HG03280 (cell line): ENCODE data around the gene DPYSL4.
"Not testable (repeated sequence)": the region's sequence is repeated elsewhere in the genome, so short reads cannot be mapped to it uniquely, and the experiment has no call there.

Source experiments
- ATAC-seq: cut with Tn5 transposase; IDR thresholded peaks from one replicate; pipeline ENCODE4 v1.9.1; 2021; ENCODE audit warnings: mild to moderate bottlenecking, moderate library complexity; ENCODE audit not compliant: unreplicated experiment

Gene DPYSL4

DNA sequence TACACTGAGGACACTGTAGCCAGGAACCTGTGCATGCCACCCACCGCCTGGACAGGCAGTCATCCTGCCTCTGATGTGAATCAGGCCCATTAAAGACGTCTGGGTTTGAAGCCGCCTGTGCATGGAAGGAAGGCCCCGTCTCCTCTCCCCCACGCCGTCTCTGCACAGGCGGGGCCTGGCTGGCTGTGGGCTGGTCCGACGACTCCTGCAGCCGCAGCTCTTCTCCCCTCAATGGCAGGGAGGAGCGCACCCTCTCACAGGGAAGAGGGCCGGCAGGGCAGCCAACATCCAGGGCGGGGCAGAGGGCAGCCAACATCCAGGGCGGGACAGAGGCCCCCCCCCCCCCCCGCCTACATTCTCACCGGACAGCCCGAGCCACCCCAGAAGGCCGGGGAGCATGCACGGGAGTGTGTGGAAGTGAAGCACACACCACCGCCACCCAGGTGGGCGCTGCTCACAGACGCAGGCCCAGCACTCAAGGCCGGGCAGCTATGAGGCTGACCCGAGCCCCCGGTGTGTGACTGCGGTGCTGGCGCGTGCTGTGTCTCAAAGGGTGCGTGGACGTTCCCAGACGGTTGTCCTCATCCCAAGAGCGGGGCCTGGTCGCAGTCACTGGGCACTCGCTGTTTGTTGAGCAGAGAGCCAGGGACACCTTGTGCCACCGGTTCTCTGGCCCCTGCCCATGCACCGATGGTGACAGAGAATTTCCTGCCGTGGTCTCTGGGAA lies 19.1 kb downstream of the DPYSL4 start:
- no peak for ATAC-seq

DNA sequence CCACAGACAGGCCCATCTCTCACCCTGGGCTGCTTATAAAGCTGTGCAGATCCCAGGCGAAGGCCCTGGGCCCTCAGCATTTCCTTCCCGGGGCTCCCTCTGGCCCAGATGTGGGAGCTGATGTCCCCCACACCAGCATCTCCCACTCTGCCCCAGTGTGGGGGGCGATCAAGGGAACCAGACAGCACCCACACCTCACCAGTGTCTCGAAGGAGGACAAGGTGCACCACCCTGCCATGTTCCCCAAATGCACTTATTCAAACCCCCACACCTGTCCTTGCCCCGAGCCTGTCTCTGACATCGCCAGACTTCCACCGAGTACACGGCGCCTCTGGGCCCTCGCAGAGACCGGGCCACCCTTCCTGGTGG lies 19.6 kb downstream of the DPYSL4 start:
- no peak for ATAC-seq

DNA sequence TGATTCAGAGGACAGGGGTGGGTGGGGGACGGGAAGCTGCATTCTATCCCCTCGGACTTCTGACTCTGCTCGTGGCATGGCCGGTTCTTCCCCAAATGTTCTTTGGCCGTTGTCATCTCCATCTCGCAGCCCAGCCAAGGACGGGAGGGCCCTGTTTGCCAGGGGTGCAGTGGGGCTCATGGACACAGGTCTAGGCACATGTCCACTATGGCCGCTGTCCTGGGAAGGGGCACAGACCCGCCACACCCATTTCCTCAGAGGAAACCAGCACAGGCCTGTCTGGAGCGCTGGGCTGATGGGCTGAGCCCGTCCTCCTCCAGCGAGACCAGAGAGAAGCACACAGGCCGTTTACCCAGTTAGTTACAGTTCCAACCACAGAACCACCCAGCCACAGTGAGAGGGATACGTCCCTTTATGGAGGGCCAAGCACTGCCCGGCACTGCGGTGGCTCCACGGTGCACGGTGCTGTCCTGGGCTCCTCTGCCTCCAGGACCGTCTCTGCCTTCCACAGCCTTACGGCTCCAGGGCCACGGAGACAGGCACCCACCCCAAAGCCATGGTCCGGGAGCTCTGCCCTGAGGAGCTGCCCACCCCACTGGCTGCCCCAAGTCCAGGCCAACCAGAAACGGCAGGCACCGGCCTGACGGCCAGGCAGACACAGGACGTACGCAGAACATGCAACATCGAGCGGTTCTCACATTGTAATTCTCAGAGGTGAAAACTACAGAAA lies 20.2 kb downstream of the DPYSL4 start:
- no peak for ATAC-seq

- ATAC-seq, result no peak
Measured at GRCh38 chr10:132207536-132208461, 21.1 kb downstream of the DPYSL4 start.

GRCh38 chr10:132208462-132209050 lies 21.8 kb downstream of the DPYSL4 start:
- no peak for ATAC-seq

DNA sequence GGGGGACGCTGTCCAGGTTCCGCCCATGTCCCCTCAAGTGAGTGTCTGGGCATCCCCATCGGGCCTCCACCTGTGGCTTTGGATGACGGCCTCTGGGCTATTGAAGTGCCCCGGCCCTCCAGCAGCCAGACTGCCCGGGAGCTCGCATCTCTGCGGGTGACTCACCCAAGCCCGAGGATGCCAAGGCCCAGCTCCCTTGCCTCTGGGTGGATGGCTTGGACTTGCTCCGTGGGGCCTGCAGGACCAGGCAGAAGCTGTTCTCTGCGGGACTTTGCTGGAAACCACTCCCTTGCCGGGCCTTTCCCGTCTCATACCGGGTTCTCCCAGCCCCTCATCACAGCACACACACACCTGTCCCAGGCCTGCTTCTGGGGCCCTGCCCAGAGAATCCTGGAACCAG lies 22.4 kb downstream of the DPYSL4 start:
- no peak for ATAC-seq

- ATAC-seq, result no peak
Measured at GRCh38 chr10:132209978-132210530, 23.3 kb downstream of the DPYSL4 start.

- no peak for ATAC-seq
Measured at GRCh38 chr10:132210766-132211165, 24.0 kb downstream of the DPYSL4 start.

GRCh38 chr10:132211246-132211645 lies 24.5 kb downstream of the DPYSL4 start:
- no peak for ATAC-seq

DNA sequence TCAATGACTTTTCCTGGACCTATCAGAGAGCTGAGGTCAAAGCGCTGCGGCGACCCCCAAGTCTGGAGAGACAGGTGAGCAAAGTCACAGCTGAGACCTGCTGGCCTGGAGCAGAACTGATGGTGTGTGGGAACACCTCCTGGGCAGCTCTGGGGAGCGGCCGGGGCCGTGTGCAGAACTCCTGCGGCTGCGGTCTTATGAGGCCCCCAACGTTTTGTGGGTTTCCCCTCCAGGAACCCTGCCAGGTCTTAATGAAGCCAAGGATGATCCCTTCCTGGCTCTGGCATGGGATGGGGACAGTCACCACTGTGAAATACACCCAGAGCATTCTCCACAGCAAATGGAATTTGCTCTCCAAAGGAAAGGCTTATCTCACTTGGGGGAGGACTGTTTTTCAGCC lies 26.1 kb downstream of the DPYSL4 start:
- ATAC-seq, result no peak

DNA sequence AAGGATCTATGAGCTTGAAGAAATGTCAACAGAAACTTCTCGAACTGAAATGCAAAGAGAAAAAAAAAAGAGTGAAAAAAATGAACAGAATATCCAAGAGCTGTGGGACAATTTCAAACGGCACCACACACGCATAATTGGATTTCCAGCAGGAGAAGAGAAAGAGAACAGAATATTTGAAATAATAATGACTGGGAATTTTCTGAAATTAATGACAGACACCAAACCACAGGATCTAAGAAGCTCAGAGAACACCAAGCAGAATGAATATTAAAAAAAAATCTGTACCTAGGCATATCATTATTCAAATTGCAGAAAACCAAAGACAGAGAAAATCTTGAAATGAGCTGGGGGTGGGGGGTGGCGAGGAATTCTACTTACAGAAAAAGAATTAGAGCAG lies 27.2 kb downstream of the DPYSL4 start:
- ATAC-seq, result no peak

DNA sequence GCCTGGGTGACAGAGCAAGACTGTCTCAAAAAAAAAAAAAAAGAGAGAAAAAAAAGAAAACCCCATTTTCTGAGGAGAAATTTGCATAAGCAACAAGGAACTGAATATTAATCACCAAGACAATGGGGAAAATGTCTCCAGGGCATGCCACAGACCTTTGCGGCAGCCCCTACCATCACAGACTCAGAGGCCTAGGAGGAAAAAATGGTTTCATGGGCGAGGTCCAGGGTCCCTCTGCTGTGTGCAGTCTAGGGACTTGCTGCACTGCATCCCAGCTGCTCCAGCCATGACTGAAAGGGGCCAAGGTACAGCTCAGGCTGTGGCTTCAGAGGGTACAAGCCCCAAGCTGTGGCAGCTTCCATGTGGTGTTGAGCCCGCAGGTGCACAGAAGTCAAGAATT lies 29.7 kb downstream of the DPYSL4 start:
- ATAC-seq, result not testable (repeated sequence)

GRCh38 chr10:132219486-132219885 lies 32.7 kb downstream of the DPYSL4 start:
- no peak for ATAC-seq

DNA sequence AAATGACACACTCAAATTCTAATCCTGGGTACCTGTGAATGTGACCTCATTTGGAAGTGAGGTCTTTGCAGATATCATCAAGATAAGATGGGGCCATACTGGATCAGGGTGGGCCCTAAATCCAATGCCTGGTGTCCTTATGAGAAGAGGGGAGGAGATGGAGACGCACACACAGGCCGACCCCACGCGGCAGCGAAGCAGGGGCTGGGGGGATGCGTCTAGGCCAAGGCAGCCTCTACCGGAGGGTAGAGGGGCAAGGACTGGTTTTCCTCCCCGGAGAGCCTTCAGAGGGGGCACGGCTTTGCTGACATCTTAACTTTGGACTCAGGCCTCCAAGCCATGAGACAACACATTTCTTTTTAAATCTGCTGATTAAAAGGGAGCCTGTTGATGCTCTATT lies 33.3 kb downstream of the DPYSL4 start:
- ATAC-seq, result no peak

DNA sequence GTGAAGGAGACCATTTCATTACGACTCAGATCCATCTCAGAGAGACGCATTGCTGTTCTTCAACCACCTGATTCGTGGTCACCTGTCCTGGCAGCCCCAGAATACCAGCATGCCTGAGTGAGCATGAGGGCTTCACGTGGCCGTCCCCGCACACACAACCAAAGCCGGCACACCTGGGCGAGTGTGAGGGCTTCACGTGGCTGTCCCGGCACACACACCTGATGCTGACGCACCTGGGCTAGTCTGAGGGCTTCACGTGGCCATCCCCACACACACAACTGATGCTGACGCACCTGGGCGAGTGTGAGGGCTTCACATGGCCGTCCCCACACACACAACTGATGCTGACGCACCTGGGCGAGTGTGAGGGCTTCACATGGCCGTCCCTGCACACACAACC lies 34.2 kb downstream of the DPYSL4 start:
- not testable (repeated sequence) for ATAC-seq

- no peak for ATAC-seq
Measured at GRCh38 chr10:132222726-132223125, 36.0 kb downstream of the DPYSL4 start.

GRCh38 chr10:132223156-132223590 lies 36.4 kb downstream of the DPYSL4 start:
- peak; percentile 78 for ATAC-seq

GRCh38 chr10:132223611-132224342 lies 37.0 kb downstream of the DPYSL4 start:
- no peak for ATAC-seq

DNA sequence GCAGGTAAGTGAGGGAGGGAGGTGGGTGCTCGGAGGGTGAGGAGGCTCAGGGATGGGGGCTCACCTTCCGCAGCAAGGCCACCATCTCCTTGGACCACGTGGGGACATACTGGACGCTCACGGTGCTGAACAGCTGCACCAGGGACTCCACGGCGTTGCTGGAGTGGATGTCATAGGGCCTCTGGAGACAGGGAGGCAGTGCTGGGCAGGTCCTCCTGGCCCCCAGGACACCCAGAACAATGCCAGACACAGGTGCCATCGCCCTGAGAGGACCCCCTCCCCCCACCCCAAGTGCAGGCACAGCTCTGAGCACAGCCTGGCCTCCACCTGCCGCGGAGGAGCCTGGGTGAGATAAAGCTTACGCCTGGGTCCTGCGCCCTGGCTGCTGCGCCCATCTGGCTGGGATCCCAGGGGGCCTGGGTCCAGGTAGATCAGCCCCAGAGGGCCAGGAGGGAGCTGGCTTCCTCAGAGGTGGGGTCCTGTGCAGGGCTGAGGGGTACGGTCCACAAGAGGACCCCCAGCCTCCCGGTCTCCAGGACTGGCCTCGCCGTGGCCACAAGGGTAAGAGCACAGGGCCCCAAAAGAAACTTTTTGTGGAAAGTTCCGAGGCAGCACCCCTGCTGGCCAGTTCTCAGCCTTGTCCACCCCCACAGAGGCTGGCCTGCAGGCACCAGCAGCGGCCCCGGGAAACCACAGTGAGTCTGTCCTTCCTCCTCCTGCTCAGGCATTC lies 37.8 kb downstream of the DPYSL4 start:
- no peak for ATAC-seq
